ENCODE data around the gene ECE1.

GRCh38 chr1:21271550-21271949, 18.7 kb downstream of the ECE1 start:
- TF ChIP-seq CTCF (IDR thresholded peaks at IDR 0.05) = no peak
- TF ChIP-seq POLR2A (IDR thresholded peaks at IDR 0.05) = no peak
